Muscle of leg (tissue), 11 donors: ENCODE measurements around the gene TTC24. TPM values are rescaled to one million over a fixed set of nuclear protein-coding genes. Genes with fewer than 3 reads are reported as not detected.
"Not testable (repeated sequence)": the region's sequence is repeated elsewhere in the genome, so short reads cannot be mapped to it uniquely, and the experiment has no call there.

Experiments used
- DNase-seq: peaks from one replicate; pipeline ENCODE4 v3.0.0; 2013
- H3K27ac ChIP-seq: one replicate; pipeline ENCODE4 v1.5.1; 2013; ENCODE audit warnings: mild to moderate bottlenecking, low read length, control low read depth
- H3K27me3 ChIP-seq: one replicate; pipeline ENCODE4 v1.6.1; 2013; ENCODE audit warnings: low read length; ENCODE audit not compliant: control insufficient read depth, insufficient read depth
- H3K36me3 ChIP-seq: one replicate; pipeline ENCODE4 v1.6.1; 2013; ENCODE audit warnings: low read length; ENCODE audit not compliant: control insufficient read depth, insufficient read depth
- H3K4me1 ChIP-seq: one replicate; pipeline ENCODE4 v1.6.1; 2013; ENCODE audit warnings: low read length; ENCODE audit not compliant: control insufficient read depth, insufficient read depth
- H3K4me3 ChIP-seq: one replicate; pipeline ENCODE4 v1.5.1; 2013; ENCODE audit warnings: low read length, control low read depth
- H3K9me3 ChIP-seq: replicated peaks from 2 replicates; pipeline ENCODE4 v1.6.1; 2013; ENCODE audit warnings: low read depth, low read length; ENCODE audit not compliant: control insufficient read depth
- WGBS: methylation state at CpG from one replicate; pipeline ENCODE4 v1.1.5; 2013; ENCODE audit warnings: missing lambda C conversion rate; ENCODE audit not compliant: insufficient coverage; 5-methylcytosine and 5-hydroxymethylcytosine counted together
- polyA plus RNA-seq, 8 donors: library from polyadenylated mRNA; unstranded; fragments of 120-200 nt; gene quantifications; one replicate each; pipeline versions ENCODE4 v1.2.1 to v1.2.3, GENCODE V29; 2013; ENCODE audit warnings: inconsistent platforms in 1 of 8, low replicate concordance in 1 of 8; ENCODE audit not compliant: insufficient read length in 8 of 8, insufficient read depth in 1 of 8
- total RNA-seq: library from RNA; stranded (reverse); fragments of 120-200 nt; gene quantifications from one replicate; pipeline ENCODE4 v1.2.4, GENCODE V29; 2013

Gene TTC24
- total and polyA plus RNA-seq, 9 donors = 0.05 to 0.61 (median 0.20) TPM

DNA sequence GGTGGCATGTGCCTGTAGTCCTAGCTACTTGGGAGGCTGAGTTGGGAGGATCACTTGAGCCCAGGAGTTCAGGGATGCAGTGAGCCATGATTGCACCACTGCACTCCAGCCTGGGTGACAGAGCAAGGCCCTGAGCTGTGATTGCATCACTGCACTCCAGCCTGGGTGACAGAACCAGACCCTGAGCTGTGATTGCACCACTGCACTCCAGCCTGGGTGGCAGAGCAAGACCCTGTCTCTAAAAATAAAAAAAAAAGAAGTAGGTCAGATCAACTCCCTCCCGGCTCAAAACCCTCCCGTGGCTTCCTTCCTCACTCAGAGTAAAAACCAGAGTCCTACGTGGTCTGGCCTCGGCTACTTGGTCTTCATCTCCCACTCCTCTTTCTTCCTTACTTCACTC lies 26.6 kb upstream of the TTC24 start:
- H3K27me3 ChIP-seq, H3K4me1 ChIP-seq, H3K9me3 ChIP-seq, H3K4me3 ChIP-seq: not testable (repeated sequence)
- Histone ChIP-seq H3K36me3 (peaks cover 34% of the 10 kb centered on the region), H3K27ac (peak overlapping the region; percentile 55)
- peak; percentile 30 for DNase-seq
- WGBS = 90% methylated on average over 4 of the region's 4 CpGs

DNA sequence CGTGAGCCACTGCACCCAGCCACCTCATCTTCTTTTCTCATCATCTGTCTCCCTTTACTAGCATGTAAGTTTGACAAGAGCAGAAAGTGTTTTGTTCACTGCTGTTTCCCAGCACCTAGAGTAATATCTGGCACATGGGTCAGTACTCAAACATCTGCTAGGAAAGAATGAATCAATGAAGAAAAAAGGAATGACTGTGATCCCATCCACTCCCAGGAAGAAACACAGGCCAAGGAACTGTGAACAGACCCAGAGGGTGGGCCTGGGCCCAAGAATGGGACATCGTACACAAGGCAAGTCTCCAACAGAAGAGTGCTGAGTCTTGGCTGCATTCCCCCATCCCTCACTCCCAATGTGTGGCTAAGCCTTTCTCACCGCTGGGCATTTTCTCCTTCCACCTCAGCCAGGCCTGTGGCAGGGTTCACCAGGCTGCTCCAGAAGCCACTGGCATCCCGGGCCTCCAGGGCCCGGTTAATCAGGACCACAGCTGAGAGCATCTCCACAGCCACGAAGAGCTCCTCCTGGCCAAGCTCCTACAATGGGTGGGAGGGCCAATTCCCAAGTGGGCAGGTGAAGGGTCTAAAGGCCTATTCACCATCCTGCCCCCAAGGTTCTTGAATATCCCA lies 25.6 kb upstream of the TTC24 start:
- peak overlapping the region; percentile 33 for H3K27ac ChIP-seq
- no peak overlapping the region for H3K4me3 ChIP-seq
- peaks cover 27% of the 10 kb centered on the region for H3K36me3 ChIP-seq
- H3K4me1 ChIP-seq = no peaks in the 10 kb centered on the region
- no peaks in the 10 kb centered on the region for H3K9me3 ChIP-seq
- H3K27me3 ChIP-seq = no peaks in the 10 kb centered on the region
- DNase-seq = peak; percentile 73
- WGBS = 70% methylated on average over 2 of the region's 6 CpGs

DNA sequence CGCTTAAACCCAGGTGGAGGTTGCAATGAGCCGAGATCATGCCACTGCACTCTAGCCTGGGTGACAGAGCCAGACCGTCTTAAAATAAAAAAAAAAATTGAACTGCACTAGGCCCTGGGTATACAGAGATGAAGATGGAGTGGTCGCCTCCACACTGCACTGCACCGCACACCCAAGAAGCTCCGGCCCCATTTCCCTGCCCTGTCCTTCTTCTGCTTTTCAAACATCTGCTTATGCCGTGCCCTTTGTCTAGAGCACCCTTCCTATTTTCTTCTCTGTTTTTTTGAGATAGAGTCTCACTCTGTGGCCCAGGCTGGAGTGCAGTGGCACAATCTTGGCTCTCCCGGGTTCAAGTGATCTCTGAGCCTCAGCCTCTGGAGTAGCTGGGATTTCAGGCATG lies 24.6 kb upstream of the TTC24 start:
- 74% methylated on average over 4 of the region's 8 CpGs for WGBS
- peaks cover 29% of the 10 kb centered on the region for H3K36me3 ChIP-seq
- H3K4me3 ChIP-seq = no peak overlapping the region

DNA sequence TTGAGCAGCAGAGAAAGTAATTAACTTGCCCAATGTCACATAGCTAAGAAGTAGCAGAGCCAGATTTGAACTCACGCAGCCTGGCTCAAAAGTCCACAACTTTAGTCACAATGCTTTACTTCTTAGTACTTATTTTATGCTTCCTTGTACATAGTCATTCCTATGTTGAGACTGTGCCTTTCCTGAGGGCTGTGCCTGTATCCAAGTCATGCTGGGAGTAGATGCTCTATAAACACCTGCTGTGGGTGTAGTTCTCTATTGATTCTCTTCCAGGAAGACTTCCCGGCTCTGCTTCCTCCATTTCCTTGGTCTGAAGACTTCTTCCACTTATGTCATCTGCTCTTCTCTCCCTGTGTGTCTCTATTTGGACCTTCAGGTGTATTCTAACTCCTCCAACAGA lies 23.8 kb upstream of the TTC24 start:
- Histone ChIP-seq H3K27me3 (no peaks in the 10 kb centered on the region), H3K27ac (no peak overlapping the region), H3K9me3 (no peaks in the 10 kb centered on the region), H3K4me1 (no peaks in the 10 kb centered on the region), H3K36me3 (peaks cover 28% of the 10 kb centered on the region), H3K4me3 (no peak overlapping the region)
- WGBS = 69% methylated on average over 2 of the region's 2 CpGs
- no peak for DNase-seq

More for the DNA sequence above, 24.6 kb upstream of the TTC24 start:
- no peaks in the 10 kb centered on the region for H3K4me1 ChIP-seq
- H3K9me3 ChIP-seq = no peaks in the 10 kb centered on the region
- no peak for DNase-seq
- no peaks in the 10 kb centered on the region for H3K27me3 ChIP-seq
- no peak overlapping the region for H3K27ac ChIP-seq

DNA sequence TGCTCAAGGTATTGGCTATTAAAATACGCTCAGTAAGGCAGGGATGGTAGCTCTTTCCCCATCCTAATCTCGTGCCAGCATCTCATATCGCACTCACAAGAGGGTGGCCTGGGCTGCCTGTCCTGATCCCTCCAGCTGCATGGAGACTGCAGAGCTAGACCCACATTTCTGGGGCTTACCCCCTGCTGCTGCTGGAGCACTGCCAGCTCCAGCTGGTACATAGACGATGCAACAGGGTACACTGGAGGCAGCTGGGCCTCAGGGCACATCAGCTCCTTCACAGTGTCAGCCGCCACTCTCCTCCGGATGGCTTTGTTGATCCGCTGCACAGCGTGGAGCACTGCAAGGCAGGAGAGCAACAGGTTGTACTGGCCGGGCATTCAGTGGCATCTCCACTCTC lies 23.2 kb upstream of the TTC24 start:
- Histone ChIP-seq H3K4me1 (no peaks in the 10 kb centered on the region), H3K36me3 (peaks cover 27% of the 10 kb centered on the region), H3K27ac (no peak overlapping the region), H3K4me3 (no peak overlapping the region), H3K27me3 (no peaks in the 10 kb centered on the region), H3K9me3 (no peaks in the 10 kb centered on the region)
- whole genome bisulfite sequencing = 73% methylated on average over 5 of the region's 9 CpGs
- DNase-seq = no peak

DNA sequence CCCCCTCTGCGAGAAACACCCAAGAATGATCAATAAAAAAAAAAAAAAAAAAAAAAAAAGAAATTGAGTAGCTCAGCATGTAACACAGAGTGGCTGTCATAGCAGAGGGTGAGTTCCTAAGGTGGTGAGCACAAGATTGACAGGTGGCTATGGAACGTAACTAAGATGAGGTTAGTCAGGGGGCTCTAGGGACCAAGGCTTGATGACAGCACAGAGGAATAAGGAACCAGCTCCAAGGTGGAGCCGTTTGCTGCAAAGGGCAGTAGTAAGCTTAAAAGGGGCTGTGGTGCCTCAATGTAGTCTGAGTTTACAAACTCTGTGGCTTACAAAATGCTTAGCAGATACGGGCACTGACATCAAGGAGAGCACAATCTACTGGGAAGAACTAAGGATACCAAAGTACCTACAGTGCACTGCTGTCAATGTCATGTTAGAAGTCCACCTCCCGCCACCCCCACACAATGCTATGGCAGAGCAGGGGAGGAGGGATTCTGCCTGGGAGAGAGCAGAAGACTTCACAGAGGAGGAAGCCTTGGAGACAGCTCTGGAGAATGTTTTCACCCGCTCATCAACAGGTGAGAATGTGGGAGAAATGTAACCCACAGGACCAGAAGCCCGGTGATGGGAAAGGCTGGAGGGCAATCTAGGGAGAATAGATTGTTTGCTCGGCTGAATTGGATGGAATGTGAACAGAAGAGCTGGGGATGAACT lies 20.3 kb upstream of the TTC24 start:
- no peaks in the 10 kb centered on the region for H3K4me1 ChIP-seq
- H3K9me3 ChIP-seq = no peaks in the 10 kb centered on the region
- no peak for DNase-seq
- H3K27ac ChIP-seq = no peak overlapping the region
- no peak overlapping the region for H3K4me3 ChIP-seq
- WGBS = 72% methylated on average over 6 of the region's 8 CpGs
- H3K36me3 ChIP-seq = peaks cover 41% of the 10 kb centered on the region
- H3K27me3 ChIP-seq = no peaks in the 10 kb centered on the region

DNA sequence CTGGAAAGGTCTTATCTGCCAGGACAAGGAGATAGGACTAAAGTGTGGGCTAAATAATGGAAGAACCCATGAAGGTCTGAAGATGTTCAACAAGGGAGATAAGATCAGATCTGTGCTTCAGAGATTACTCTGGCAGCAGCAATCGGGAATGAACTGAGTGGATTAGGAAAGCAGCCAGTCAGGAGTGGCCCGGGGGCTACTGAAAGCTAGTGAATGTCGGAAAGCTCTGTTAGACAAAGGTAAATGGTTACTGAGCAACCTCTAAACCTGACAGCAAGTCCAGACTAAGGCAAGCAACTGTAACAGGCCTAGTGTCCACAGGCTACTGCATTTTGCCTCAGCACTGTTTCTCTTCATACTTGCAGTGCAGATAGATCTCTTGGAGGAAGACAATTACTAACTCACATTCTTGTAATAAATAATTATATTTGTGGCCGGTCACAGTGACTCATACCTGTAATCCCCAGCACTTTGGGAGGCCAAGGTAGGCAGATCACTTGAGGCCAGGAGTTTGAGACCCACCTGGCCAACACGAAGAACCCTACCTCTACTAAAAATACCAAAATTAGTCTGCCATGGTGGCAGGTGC lies 19.6 kb upstream of the TTC24 start:
- Histone ChIP-seq H3K27me3 (no peaks in the 10 kb centered on the region), H3K9me3 (no peaks in the 10 kb centered on the region), H3K36me3 (peaks cover 46% of the 10 kb centered on the region), H3K4me3 (no peak overlapping the region), H3K4me1 (no peaks in the 10 kb centered on the region), H3K27ac (no peak overlapping the region)
- WGBS = 80% methylated on average over 4 of the region's 5 CpGs
- DNase-seq = no peak

DNA sequence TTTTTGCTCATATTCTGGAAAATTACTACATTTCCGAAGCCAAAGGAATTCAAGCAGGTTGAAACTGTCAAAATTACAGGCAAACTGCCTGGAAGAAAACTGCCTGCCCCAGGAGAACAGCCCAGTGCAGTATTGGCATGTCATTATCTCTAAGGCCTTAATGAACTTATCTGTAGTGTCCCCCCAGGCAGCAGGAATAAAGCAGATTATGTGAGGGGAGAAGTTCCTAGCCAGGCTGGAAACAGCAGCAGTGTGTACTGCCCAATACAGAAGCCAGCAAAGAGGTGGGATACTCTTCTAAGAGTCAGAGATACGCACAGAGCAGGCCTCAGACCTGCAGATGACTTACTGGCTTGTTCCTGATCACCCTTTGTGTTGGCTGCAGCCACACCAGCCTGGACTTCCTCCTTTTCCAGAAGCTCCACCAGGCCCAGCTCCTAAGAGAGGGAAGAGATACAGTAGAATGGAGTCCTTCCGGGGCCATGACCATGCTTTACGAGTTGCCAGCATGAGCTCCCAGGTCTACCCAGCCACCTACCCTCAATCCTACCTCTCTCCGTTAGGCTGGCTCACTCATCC lies 18.8 kb upstream of the TTC24 start:
- no peaks in the 10 kb centered on the region for H3K9me3 ChIP-seq
- DNase-seq = no peak
- H3K27ac ChIP-seq = no peak overlapping the region
- H3K4me3 ChIP-seq = no peak overlapping the region
- peaks cover 46% of the 10 kb centered on the region for H3K36me3 ChIP-seq
- no peaks in the 10 kb centered on the region for H3K4me1 ChIP-seq
- 94% methylated on average over 2 of the region's 5 CpGs for WGBS
- H3K27me3 ChIP-seq = no peaks in the 10 kb centered on the region

DNA sequence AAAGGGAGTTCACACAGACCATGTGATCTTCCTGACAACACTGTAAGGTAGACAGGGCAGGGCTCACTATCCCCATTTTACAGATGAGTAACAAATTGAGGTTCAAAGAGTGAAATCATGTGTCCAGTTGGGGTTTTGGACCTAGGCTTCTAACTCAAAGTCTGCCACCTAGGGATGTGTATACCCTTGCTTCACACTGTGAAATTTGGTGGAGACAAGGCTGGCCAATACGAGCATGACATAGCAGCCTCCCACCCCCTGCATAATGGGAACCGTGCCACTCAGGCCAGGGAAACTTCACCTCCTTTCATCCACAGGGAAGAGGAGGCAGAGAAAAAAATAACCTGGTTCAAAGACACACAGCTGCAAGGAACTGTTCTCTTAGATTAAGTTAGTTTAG lies 14.0 kb upstream of the TTC24 start:
- H3K27ac ChIP-seq = no peak overlapping the region
- no CpG with 5 or more reads among the region's 2 CpGs for WGBS
- no peaks in the 10 kb centered on the region for H3K9me3 ChIP-seq
- peaks cover 38% of the 10 kb centered on the region for H3K36me3 ChIP-seq
- no peaks in the 10 kb centered on the region for H3K27me3 ChIP-seq
- no peak overlapping the region for H3K4me3 ChIP-seq
- no peaks in the 10 kb centered on the region for H3K4me1 ChIP-seq
- no peak for DNase-seq

DNA sequence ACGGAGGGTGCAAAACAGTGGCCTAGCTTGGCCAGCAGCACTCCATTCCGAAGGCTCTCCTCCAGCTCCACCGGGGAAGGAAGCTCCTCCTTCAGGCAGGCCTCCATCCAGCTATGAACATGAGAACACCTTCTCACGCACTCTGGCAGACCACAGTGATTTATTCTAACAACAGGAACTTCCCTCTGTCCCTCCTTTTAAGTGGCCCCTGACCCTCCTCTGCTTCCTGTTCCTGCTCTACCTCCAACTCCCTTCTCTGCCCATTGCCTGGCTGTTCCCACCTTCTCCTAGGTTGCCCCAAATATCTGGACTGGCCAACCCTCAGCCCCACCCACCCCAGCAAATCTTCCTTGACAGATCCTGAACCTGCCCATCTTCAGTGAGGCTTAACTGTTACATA lies 13.1 kb upstream of the TTC24 start:
- DNase-seq = no peak

More for the DNA sequence above, 13.1 kb upstream of the TTC24 start:
- H3K36me3 ChIP-seq = peaks cover 32% of the 10 kb centered on the region
- no peak overlapping the region for H3K4me3 ChIP-seq
- H3K4me1 ChIP-seq = no peaks in the 10 kb centered on the region
- no peaks in the 10 kb centered on the region for H3K9me3 ChIP-seq
- H3K27me3 ChIP-seq = no peaks in the 10 kb centered on the region
- WGBS = 80% methylated on average over 4 of the region's 4 CpGs
- H3K27ac ChIP-seq = no peak overlapping the region
